GM23338 (cell line): ENCODE data around the gene FETUB. TPM values are rescaled to one million over a fixed set of nuclear protein-coding genes. Genes with fewer than 3 reads are reported as not detected.

Experiments used
- ATAC-seq: fragments of 200-7000 bp; cut with Tn5 transposase; 3 replicates; pipeline ENCODE4 v1.9.1; 2020
- DNase-seq: peaks from one replicate; pipeline ENCODE4 v3.0.0-alpha.2; 2015; ENCODE audit warnings: low spot score
- H2AFZ ChIP-seq: fragments of 200-600 bp; sonication (generic); 2 replicates; pipeline ENCODE4 v1.8.0; 2016; ENCODE audit warnings: antibody characterized with exemption, mild to moderate bottlenecking, moderate library complexity
- H3F3A ChIP-seq: fragments of 200-600 bp; sonication (generic); replicated peaks from 2 replicates; pipeline ENCODE4 v1.8.0; 2017; ENCODE audit warnings: antibody characterized with exemption, mixed run types, low read depth
- H3K27ac ChIP-seq: fragments of 200-600 bp; sonication (generic); 2 replicates; pipeline ENCODE4 v1.6.1; 2016; ENCODE audit warnings: low read depth
- H3K27me3 ChIP-seq: fragments of 200-600 bp; sonication (generic); 2 replicates; pipeline ENCODE4 v1.8.0; 2016; ENCODE audit warnings: mild to moderate bottlenecking, mixed run types, moderate library complexity; ENCODE audit not compliant: insufficient read depth
- H3K36me3 ChIP-seq: fragments of 200-600 bp; sonication (generic); 2 replicates; pipeline ENCODE4 v1.8.0; 2016; ENCODE audit warnings: mild to moderate bottlenecking; ENCODE audit not compliant: insufficient read depth
- H3K4me1 ChIP-seq: fragments of 200-600 bp; sonication (generic); 2 replicates; pipeline ENCODE4 v1.8.0; 2016; ENCODE audit warnings: mild to moderate bottlenecking, moderate library complexity; ENCODE audit not compliant: insufficient read depth
- H3K4me2 ChIP-seq: fragments of 200-600 bp; sonication (generic); 2 replicates; pipeline ENCODE4 v1.7.1; 2017; ENCODE audit warnings: mixed run types
- H3K4me3 ChIP-seq: fragments of 200-600 bp; sonication (generic); 2 replicates; pipeline ENCODE4 v1.6.1; 2016; ENCODE audit warnings: mixed run types
- H3K79me2 ChIP-seq: fragments of 200-600 bp; sonication (generic); replicated peaks from 2 replicates; pipeline ENCODE4 v1.8.0; 2017; ENCODE audit warnings: mild to moderate bottlenecking; ENCODE audit not compliant: insufficient read depth
- H3K9me2 ChIP-seq: fragments of 200-600 bp; sonication (generic); 2 replicates; pipeline ENCODE4 v1.8.0; 2017; ENCODE audit not compliant: insufficient read depth
- H4K20me1 ChIP-seq: fragments of 200-600 bp; sonication (generic); replicated peaks from 2 replicates; pipeline ENCODE4 v1.8.0; 2017; ENCODE audit warnings: mild to moderate bottlenecking; ENCODE audit not compliant: insufficient read depth
- H3K27ac Mint-ChIP-seq: 2 replicates; pipeline ENCODE4 v1.8.0; 2020; ENCODE audit warnings: inconsistent platforms, mild to moderate bottlenecking, moderate library complexity, mixed read lengths
- H3K27me3 Mint-ChIP-seq: 3 replicates; pipeline ENCODE4 v1.8.0; 2022; ENCODE audit warnings: low read depth, mild to moderate bottlenecking, moderate library complexity, mixed read lengths, inconsistent platforms; ENCODE audit not compliant: insufficient read depth, poor library complexity
- H3K36me3 Mint-ChIP-seq: 3 replicates; pipeline ENCODE4 v1.8.0; 2021; ENCODE audit warnings: low read depth, mild to moderate bottlenecking, inconsistent platforms, moderate library complexity, mixed read lengths
- H3K4me1 Mint-ChIP-seq: 3 replicates; pipeline ENCODE4 v1.8.0; 2020; ENCODE audit warnings: mild to moderate bottlenecking, inconsistent platforms, mixed read lengths
- H3K4me3 Mint-ChIP-seq: 3 replicates; pipeline ENCODE4 v1.8.0; 2021; ENCODE audit warnings: moderate library complexity, mild to moderate bottlenecking, inconsistent platforms, mixed read lengths
- H3K9me3 Mint-ChIP-seq: 3 replicates; pipeline ENCODE4 v1.8.0; 2020; ENCODE audit warnings: moderate library complexity, mild to moderate bottlenecking, inconsistent platforms, mixed read lengths
- CREB1 ChIP-seq: fragments of 250-450 bp; sonication (Bioruptor Pico); IDR thresholded peaks from 2 replicates; pipeline ENCODE4 v1.5.0; 2020; ENCODE audit warnings: low read depth, mild to moderate bottlenecking, moderate library complexity
- CTCF ChIP-seq, 2 experiments: fragments of 200-600 bp in 1 of 2; sonication (generic) in 1 of 2; conservative IDR thresholded peaks; 2 replicates each; pipeline versions ENCODE4 v1.5.1 to v1.6.1; 2016 to 2017; ENCODE audit warnings: antibody characterized with exemption in 2 of 2, low read depth in 2 of 2, mild to moderate bottlenecking in 2 of 2, moderate library complexity in 1 of 2
- ETS1 ChIP-seq: IDR thresholded peaks from 2 replicates; pipeline ENCODE4 v1.6.1; 2016; ENCODE audit warnings: antibody characterized with exemption
- EZH2 ChIP-seq: fragments of 200-600 bp; sonication (generic); IDR thresholded peaks from one replicate; pipeline ENCODE4 v1.8.0; 2017; ENCODE audit warnings: antibody characterized with exemption, mild to moderate bottlenecking, low read depth; ENCODE audit not compliant: unreplicated experiment
- EZH2phosphoT487 ChIP-seq: fragments of 200-600 bp; sonication (generic); IDR thresholded peaks from one replicate; pipeline ENCODE4 v1.8.1; 2018; ENCODE audit warnings: antibody characterized with exemption; ENCODE audit not compliant: unreplicated experiment
- REST ChIP-seq: IDR thresholded peaks from one replicate; pipeline ENCODE4 v1.6.1; 2018; ENCODE audit warnings: antibody characterized with exemption; ENCODE audit not compliant: unreplicated experiment
- ZNF331 ChIP-seq: fragments of 250-450 bp; sonication (Bioruptor Pico); IDR thresholded peaks from 2 replicates; pipeline ENCODE4 v1.5.0; 2020; ENCODE audit warnings: low read depth, mild to moderate bottlenecking, moderate library complexity
- polyA plus RNA-seq: library from polyadenylated mRNA; unstranded; fragments of >200 nt; fragmentation: Nextera tagmentation; extraction: Ambion mirVana; gene quantifications from 2 replicates; pipeline ENCODE4 v1.2.1, GENCODE V29; 2016
- total RNA-seq: library from RNA; depleted of rRNA; stranded (reverse); fragments of >200 nt; shearing (Covaris generic); gene quantifications from 2 replicates; pipeline ENCODE4 v1.2.3, GENCODE V29; 2014

The FETUB gene
- total and polyA plus RNA-seq, 2 experiments from 2014 or later, result 0.26 TPM; not detected in 1

GRCh38 chr3:186612065-186612464 is 28.1 kb upstream of the FETUB start (continued):
- no peak for TF ChIP-seq REST
- no peak for TF ChIP-seq CREB1 (CRISPR knock-in tag)
- no peak for TF ChIP-seq ZNF331 (CRISPR knock-in tag)

- DNase-seq (no peak), ATAC-seq (no peak)
- Mint-ChIP-seq H3K9me3 (peaks cover 3% of the 10 kb centered on the region; the same call in 1 of the 3 replicates), H3K4me3 (no peak within 1 kb of the TSS), H3K36me3 (no peaks in the 10 kb centered on the region), H3K27ac (no peak within 1 kb of the TSS), H3K4me1 (peaks cover 13% of the 10 kb centered on the region), H3K27me3 (peaks cover 10% of the 10 kb centered on the region)
- no peaks in the 10 kb centered on the region for H3K79me2 ChIP-seq
- no peak within 1 kb of the TSS for H3K27ac ChIP-seq
- no peaks in the 10 kb centered on the region for H3K9me2 ChIP-seq
- H3K36me3 ChIP-seq, result no peaks in the 10 kb centered on the region
- no peak within 1 kb of the TSS for H3K4me3 ChIP-seq
- H2AFZ ChIP-seq, result no peak within 1 kb of the TSS
- H3K4me2 ChIP-seq, result no peak within 1 kb of the TSS
- H3F3A ChIP-seq, result no peaks in the 10 kb centered on the region
- H3K27me3 ChIP-seq, result peaks cover 5% of the 10 kb centered on the region; the same call in 1 of the 2 replicates
- TF ChIP-seq ZNF331 (CRISPR knock-in tag) (no peak), EZH2phosphoT487 (no peak), ETS1 (no peak), CTCF (conservative IDR thresholded peaks at IDR 0.05; ENCODE audit: low read depth in 2 of 2) (no peak), EZH2 (no peak)
- peaks cover 11% of the 10 kb centered on the region for H3K4me1 ChIP-seq
- H4K20me1 ChIP-seq, result no peaks in the 10 kb centered on the region
Measured at GRCh38 chr3:186612721-186613636, 27.2 kb upstream of the FETUB start, which contains the start of gene AHSG. Gene AHSG (plus strand): TSS chr3:186613060. CDS start chr3:186613142, 82 bp downstream.
